ENCODE data around the gene DDX19B. TPM values are rescaled to one million over a fixed set of nuclear protein-coding genes. Genes with fewer than 3 reads are reported as not detected.
A peak's percentile ranks its signal among the peaks of the same experiment; 100 is the strongest.
"Not testable (repeated sequence)": the region's sequence is repeated elsewhere in the genome, so short reads cannot be mapped to it uniquely, and the experiment has no call there.

Gene DDX19B
- total and polyA plus RNA-seq, 2 donors from 2014 or later, result 25.6 to 33.4 TPM

DNA sequence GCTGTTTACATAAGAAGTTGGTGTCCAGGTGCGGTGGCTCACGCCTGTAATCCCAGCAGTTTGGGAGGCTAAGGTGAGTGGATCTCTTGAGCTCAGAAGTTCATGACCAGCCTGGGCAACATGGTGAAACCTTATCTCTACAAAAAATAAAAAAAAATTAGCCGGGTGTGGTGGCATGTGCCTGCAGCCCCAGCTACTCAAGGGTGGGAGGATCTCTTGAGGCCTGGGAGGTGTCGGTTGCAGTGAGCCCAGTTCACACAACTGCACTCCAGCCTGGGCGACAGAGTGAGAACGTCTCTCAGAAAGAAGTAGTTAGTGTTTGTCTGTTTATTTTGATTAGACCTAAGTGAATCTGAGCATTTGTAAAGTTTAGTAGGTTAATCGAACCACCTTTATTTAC, 60.6 kb downstream of the DDX19B start:
- Histone ChIP-seq H3K4me1 (ENCODE audit: control insufficient read depth in 2 of 3, insufficient read depth in 2 of 3, low read depth in 1 of 3, low read length in 3 of 3) (no peaks in the 10 kb centered on the region), H3K4me3 (ENCODE audit: low read length in 3 of 3) (no peak overlapping the region), H3K36me3 (ENCODE audit: control insufficient read depth in 2 of 3, insufficient read depth in 3 of 3, low read length in 3 of 3) (peaks cover 2 to 49% (median 40%) of the 10 kb centered on the region in 3 donors), H3K9me3 (ENCODE audit: control insufficient read depth in 2 of 3, insufficient read depth in 1 of 3, low read length in 3 of 3) (no peaks in the 10 kb centered on the region), H3K27ac (ENCODE audit: low read depth in 2 of 2, low read length in 2 of 2) (no peak overlapping the region), H3K9ac (ENCODE audit: low read length in 3 of 3) (no peak overlapping the region), H3K27me3 (ENCODE audit: control insufficient read depth, insufficient read depth, low read length) (no peaks in the 10 kb centered on the region)
- TF ChIP-seq CTCF (IDR thresholded peaks at IDR 0.05; ENCODE audit: borderline replicate concordance, extremely low read depth, insufficient read depth), result no peak
- FAIRE-seq (no peak), DNase-seq (peak in 1 of 5 donors; percentile 14)
- intact Hi-C loops (cut with DNase I), result no loop called here

DNA sequence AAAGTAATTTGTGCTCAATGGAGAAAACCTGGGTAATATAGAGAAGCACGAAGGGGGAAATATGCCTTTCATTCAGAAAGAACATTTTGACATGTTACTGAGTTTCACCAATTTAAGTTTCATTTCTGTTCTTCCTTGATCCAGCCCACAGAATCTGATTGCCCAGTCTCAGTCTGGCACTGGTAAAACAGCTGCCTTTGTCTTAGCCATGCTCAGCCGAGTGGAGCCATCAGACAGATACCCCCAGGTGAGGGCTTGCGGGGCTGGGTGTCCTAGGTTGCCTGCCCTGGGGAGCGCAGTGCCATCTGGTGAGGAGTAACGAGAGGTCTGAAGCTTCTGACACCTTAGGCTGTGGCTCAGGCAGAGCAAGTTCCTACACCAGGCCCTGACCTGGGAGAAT, 65.4 kb downstream of the DDX19B start:
- H3K9me3 ChIP-seq (ENCODE audit: control insufficient read depth in 2 of 3, insufficient read depth in 1 of 3, low read length in 3 of 3), result no peaks in the 10 kb centered on the region
- H3K4me3 ChIP-seq (ENCODE audit: low read length in 3 of 3), result no peak overlapping the region
- H3K27ac ChIP-seq (ENCODE audit: low read depth in 2 of 2, low read length in 2 of 2), result no peak overlapping the region
- FAIRE-seq (no peak), DNase-seq (no peak)
- no peaks in the 10 kb centered on the region for H3K4me1 ChIP-seq (ENCODE audit: control insufficient read depth in 2 of 3, insufficient read depth in 2 of 3, low read depth in 1 of 3, low read length in 3 of 3)
- no peak overlapping the region for H3K9ac ChIP-seq (ENCODE audit: low read length in 3 of 3)
- H3K27me3 ChIP-seq (ENCODE audit: control insufficient read depth, insufficient read depth, low read length), result no peaks in the 10 kb centered on the region
- H3K36me3 ChIP-seq (ENCODE audit: control insufficient read depth in 2 of 3, insufficient read depth in 3 of 3, low read length in 3 of 3), result peaks cover 0 to 33% (median 29%) of the 10 kb centered on the region in 3 donors
- no peak for TF ChIP-seq CTCF (IDR thresholded peaks at IDR 0.05; ENCODE audit: borderline replicate concordance, extremely low read depth, insufficient read depth)
- intact Hi-C loops (cut with DNase I), result no loop called here

DNA sequence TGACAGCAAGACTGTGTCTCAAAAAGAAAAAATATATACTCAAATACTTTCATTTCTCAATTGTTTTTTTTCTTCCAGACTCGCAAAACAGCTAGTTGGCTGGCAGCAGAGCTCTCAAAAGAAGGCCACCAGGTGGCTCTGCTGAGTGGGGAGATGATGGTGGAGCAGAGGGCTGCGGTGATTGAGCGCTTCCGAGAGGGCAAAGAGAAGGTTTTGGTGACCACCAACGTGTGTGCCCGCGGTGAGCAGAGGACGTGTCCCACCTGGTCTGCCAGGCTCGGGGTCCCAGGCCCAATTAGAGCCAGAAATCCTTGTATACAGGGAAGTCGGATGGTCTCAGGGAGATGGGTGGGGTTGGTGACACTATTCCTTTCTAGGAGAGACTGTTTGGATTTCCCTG, 71.2 kb downstream of the DDX19B start:
- H3K9ac ChIP-seq (ENCODE audit: low read length in 3 of 3); FAIRE-seq; intact Hi-C loops (cut with DNase I); H3K27ac ChIP-seq (ENCODE audit: low read depth in 2 of 2, low read length in 2 of 2); H3K9me3 ChIP-seq (ENCODE audit: control insufficient read depth in 2 of 3, insufficient read depth in 1 of 3, low read length in 3 of 3); H3K4me3 ChIP-seq (ENCODE audit: low read length in 3 of 3); H3K4me1 ChIP-seq (ENCODE audit: control insufficient read depth in 2 of 3, insufficient read depth in 2 of 3, low read depth in 1 of 3, low read length in 3 of 3); H3K27me3 ChIP-seq (ENCODE audit: control insufficient read depth, insufficient read depth, low read length): not testable (repeated sequence)
- DNase-seq, result peak in 2 of 5 donors; percentile 23 to 33
- H3K36me3 ChIP-seq (ENCODE audit: control insufficient read depth in 2 of 3, insufficient read depth in 3 of 3, low read length in 3 of 3), result peaks cover 2 to 18% (median 13%) of the 10 kb centered on the region in 3 donors
- peak; percentile 38 for TF ChIP-seq CTCF (IDR thresholded peaks at IDR 0.05; ENCODE audit: borderline replicate concordance, extremely low read depth, insufficient read depth)

DNA sequence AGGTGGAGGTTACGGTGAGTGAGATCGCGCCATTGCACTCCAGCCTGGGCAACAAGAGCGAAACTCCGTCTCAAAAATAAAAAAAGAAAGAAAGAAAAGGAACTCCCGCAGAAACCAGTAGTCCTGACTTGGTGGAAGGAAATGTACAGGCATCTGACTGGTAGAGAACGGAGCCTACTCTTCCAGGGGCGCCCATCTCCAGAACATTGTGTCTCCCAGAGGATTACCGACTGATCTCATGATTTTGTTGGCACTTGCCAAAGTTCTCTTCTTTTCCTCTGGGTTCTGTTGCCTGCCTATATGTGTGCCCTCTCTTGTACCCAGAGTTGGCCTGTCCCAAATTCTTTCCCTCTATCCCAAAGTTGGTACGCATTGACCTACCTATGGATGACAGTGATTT, 71.9 kb downstream of the DDX19B start:
- no peaks in the 10 kb centered on the region for H3K9me3 ChIP-seq (ENCODE audit: control insufficient read depth in 2 of 3, insufficient read depth in 1 of 3, low read length in 3 of 3)
- H3K36me3 ChIP-seq (ENCODE audit: control insufficient read depth in 2 of 3, insufficient read depth in 3 of 3, low read length in 3 of 3), result peaks cover 2 to 18% (median 13%) of the 10 kb centered on the region in 3 donors
- H3K27ac ChIP-seq (ENCODE audit: low read depth in 2 of 2, low read length in 2 of 2), result no peak overlapping the region
- FAIRE-seq (no peak), DNase-seq (no peak)
- intact Hi-C loops (cut with DNase I), result no loop called here
- no peaks in the 10 kb centered on the region for H3K4me1 ChIP-seq (ENCODE audit: control insufficient read depth in 2 of 3, insufficient read depth in 2 of 3, low read depth in 1 of 3, low read length in 3 of 3)
- H3K4me3 ChIP-seq (ENCODE audit: low read length in 3 of 3), result no peak overlapping the region
- no peak overlapping the region for H3K9ac ChIP-seq (ENCODE audit: low read length in 3 of 3)
- no peaks in the 10 kb centered on the region for H3K27me3 ChIP-seq (ENCODE audit: control insufficient read depth, insufficient read depth, low read length)
- TF ChIP-seq CTCF (IDR thresholded peaks at IDR 0.05; ENCODE audit: borderline replicate concordance, extremely low read depth, insufficient read depth), result no peak

Data from kidney (tissue), 14 donors.